PC-3 (cell line): ENCODE measurements around the gene ATG9A.

Experiments used
- CTCF ChIP-seq: fragments of 300-600 bp; sonication (generic); conservative IDR thresholded peaks from 2 replicates; pipeline ENCODE4 v1.5.1; 2017; ENCODE audit warnings: antibody characterized with exemption, low read depth, mild to moderate bottlenecking, low read length
- EZH2 ChIP-seq: fragments of 300-600 bp; sonication (generic); IDR thresholded peaks from one replicate; pipeline ENCODE4 v1.6.1; 2017; ENCODE audit warnings: antibody characterized with exemption, mild to moderate bottlenecking, low read length; ENCODE audit not compliant: unreplicated experiment
- EZH2phosphoT487 ChIP-seq: fragments of 300-600 bp; sonication (generic); IDR thresholded peaks from 2 replicates; pipeline ENCODE4 v1.6.1; 2018; ENCODE audit warnings: mild to moderate bottlenecking, antibody characterized with exemption, low read length, borderline replicate concordance

- no peak for TF ChIP-seq EZH2
- no peak for TF ChIP-seq CTCF
- no peak for TF ChIP-seq EZH2phosphoT487
These were observed 36.8 kb upstream of the ATG9A start for GRCh38 chr2:219266232-219266631.
